HG03457 (cell line): ENCODE measurements around the gene ATF6B.

Experiments used
- ATAC-seq: cut with Tn5 transposase; IDR thresholded peaks from one replicate; pipeline ENCODE4 v1.9.1; 2021; ENCODE audit warnings: moderate number of reproducible peaks; ENCODE audit not compliant: unreplicated experiment

ATF6B gene

DNA sequence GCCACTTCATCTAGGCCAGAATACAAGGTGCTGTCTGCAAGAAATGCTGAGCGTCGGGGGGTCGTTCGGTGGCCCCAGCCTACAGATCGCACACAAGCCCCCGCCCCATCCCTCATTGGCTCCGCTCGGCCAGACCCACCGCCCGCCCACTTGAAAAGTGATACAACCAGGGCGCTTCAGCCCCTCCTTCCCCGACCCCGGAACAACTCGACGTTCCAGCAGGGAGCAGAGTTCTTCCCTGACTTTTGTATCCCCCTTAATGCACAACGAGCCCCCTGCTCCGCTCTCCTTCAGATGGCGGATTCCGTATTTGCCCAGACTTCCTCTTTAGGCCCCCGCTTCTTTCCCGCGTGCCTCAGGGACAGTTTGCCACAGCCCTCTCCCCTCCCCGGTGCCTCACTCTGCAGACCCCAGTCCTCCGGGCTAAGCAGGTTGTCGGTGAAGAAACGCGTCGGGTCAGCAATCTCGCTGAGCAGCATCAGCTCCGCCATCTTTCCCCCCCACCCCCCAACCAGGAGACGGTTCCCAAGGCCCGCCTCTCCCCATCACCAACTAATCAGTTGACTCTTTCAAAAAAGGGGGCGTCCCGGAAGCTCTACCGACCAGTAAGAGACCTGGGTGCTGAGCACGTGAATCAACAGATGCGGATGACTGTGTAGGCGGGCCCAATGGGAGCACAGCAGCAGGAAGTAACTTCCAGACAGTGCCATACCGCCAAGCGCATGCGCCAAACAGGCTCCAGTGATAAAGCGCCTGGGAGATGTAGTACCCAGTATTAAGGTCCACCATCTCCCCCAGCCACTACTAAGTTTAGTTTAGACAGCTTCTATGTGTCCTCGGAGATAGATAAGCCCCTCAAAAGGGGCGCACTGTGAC, at the start of gene ATF6B:
ATF6B (minus strand) TSS at position 530 of the 876 bp plus-strand sequence; CDS start at position 491, 39 bp downstream.
- ATAC-seq, result peak; percentile 76

DNA sequence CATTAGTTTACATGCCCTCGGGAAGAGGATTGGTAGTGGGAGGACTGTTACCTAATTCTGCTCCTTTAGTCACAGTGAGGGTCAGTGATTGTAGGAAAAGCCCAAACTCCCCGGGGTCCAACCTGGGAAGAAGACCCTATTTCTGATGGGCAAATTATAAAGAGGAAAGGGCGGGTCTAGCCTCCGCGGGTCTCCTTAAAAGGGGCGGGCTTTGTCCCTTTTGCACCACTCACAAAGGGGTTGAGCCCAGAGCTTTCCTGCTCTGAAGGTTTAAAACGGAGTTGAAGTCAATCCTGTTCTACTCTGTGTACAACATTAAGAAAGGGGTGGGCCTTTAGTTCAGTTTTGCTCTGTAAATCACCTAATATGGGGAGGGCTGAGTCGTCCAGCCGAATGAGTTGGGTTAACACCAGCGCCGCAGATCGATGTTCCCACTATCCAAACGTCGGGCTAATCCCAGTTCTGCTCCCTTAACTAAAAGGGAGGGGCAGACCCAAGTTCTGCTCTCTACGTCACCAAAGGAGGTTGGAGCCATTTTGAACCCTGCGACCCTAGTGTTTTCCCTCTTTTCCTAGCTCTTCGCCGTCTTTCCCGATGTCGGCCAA, 49.2 kb upstream of the ATF6B start:
- ATAC-seq, result peak; percentile 3

DNA sequence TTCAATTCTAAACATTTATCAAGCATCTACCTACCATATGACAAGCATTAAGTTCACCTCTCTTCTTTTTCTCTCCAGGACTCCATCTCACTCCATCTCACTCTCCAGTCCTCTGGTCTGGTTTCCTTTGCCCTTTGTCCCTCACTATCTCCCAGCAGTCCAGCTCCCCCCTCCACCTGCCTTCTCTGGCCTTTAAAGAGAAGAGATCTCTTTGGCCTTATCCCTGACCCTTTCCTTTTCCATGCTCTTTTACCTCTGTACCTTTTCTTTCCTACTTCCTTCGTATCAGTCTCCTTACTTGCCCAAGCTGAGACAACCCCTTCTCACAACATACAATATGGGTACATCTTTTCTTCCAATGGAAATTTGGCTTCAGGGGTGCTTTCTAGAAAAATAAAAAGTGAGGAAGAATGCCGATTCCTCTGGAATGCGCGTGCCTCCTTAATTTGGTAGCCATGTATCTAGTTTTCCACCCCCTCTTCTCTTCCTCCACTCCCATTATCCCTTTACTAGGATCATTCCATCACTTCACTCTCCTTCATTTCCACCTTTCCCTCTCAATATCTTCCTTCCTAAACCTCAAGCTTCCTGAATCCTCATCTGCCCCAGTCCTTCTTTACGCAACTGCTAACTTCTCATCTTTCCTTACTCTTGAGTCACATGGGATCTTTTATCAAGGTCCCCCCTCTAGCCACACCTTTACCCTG, 48.6 kb upstream of the ATF6B start:
- ATAC-seq, result no peak

DNA sequence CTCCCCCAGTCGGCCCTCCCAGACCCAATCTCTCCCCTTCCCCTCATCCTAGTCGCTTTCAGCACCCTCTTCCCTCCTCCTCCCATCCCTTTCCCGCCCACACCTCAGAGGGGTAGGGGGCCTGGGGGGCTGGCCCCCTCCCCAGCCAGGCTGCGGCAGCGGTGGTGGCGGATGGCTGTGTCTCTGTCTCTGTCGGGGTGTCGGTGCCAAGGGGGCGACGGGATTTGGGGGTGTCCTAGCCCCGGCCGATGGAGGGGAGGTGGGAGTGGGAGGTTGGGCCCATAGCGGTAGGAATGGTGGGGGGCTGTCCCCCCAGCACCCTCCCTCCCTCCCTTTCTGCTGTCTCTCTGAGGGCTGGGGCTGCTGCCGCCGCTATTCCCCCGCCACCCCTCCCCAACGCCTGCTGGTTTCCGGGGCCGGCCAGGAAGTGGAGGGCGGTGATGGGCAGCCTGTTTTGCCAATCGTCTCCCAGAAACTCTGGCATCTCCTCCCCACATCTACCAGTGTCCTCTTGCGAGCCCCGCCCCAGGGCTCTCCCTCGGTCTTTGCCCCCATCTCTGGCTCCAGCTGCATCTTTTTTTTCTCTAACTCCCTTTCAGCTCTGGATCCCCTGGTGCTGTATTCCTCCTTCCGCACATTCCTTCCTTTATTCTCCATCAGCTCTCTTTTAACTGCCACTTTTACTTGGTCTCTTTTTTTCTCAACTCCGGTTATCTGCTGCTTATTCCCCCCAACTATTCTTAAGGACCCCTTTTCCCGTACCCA, 47.8 kb upstream of the ATF6B start, which contains the start of gene AGPAT1:
AGPAT1 (minus strand) TSS at position 374 of the 765 bp plus-strand sequence. CDS start 4,588 bp downstream, outside the sequence.
- no peak for ATAC-seq

DNA sequence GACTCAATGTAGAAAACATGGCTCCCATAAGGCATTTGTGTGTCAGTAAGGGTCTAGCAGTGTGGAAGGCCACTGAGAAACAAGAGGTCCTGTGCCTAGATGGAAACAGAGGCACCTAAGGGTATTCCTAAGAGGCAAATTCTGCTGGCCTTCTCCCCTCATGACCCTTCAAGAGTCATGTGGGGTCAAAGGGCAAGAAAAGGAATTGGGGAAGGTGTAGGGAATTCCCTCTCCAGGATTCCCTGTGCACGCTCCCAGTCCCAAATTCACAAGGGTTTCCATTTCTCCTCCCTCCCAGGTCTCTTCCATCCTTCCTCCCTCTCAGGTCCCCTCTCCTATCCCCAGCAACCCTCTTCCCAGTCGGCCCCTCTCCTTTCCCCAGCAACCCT, 47.3 kb upstream of the ATF6B start:
- no peak for ATAC-seq

DNA sequence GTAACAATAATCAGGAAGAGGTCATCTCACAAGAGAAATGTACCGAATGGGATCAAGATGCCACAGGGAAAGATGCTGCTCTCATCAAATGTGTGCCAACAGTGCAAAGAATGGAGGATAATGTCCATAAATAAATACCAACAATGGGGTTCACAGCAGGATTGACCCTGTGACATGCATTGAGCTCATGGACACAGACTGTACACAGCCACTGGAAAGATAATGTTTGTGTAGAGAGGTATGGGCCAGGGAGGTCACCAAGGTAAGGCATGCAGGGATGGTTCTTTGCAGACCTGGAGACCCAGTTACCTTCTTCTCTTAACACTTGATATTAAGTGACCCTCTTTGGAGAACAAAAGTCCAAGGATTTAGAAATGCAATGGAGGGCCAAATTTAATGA, 46.4 kb upstream of the ATF6B start:
- ATAC-seq, result no peak

DNA sequence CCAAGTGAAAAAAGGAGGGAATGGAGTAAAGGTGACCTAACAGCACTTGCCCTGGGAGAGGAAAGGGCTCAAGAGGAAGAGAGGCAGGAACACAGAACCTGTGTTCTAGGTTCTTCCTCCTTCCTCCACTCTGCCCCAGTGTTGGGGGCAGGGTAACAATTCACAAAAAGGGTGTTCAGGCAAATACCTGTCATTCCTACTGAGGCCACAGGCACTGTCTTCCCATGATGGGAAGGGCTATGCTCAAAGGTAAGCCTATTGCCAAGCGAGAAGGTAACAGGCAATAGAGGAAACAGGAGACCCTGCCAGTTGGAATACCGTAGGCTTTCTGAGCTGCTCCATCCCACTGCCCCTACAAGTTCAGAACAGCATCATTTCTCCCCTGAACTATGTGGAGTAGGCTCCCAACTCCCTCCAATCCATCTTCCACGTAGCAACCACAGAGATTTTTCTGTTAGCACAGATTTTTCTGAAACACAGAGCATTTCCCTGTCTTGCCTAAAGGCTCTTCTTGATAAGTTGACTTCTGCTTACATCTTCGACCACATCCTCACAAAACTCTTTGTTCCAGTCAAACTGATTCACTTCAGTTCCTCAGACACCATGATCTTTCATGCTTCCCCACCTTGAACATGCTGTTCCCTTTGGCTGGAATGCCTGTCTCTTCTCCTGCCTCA, 45.1 kb upstream of the ATF6B start:
- ATAC-seq, result no peak

DNA sequence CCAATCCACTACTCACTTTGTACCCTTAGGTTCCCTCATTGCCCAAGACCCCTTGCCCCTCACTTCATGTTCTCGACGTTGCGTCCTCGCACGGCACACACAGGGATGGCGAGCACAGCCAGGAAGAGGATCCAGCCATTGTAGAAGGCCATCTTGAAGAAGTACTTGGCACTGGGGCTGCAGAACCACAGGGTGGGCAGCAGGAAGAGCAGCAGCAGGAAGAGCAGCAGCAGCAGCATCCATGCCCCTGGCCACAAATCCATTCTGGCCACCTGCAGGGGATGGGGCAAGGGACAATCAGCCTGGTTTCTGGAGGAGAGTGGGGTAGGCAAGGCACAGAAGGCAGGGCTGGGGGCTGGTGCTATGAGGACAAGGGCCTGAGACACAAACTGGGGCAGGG, 43.2 kb upstream of the ATF6B start:
- no peak for ATAC-seq

DNA sequence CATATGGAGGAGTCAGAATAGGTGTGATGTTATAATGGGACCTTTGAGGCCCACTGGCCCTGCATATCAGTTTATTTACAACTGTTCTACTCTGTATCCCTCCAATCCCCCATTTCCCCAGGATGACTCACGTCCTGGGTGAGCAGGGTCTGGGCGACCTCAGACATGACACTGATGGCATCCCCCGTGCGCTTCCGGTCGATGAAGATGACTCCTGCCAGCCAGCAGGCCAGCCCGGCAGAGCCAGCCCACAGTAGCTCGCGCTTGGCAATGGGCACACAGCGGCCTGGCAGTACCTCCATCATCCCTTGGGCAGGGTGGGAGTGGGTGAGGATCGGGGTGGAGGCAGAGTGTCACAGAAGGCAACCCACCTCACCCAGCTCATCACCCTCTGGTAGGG, 42.2 kb upstream of the ATF6B start:
- ATAC-seq, result no peak

DNA sequence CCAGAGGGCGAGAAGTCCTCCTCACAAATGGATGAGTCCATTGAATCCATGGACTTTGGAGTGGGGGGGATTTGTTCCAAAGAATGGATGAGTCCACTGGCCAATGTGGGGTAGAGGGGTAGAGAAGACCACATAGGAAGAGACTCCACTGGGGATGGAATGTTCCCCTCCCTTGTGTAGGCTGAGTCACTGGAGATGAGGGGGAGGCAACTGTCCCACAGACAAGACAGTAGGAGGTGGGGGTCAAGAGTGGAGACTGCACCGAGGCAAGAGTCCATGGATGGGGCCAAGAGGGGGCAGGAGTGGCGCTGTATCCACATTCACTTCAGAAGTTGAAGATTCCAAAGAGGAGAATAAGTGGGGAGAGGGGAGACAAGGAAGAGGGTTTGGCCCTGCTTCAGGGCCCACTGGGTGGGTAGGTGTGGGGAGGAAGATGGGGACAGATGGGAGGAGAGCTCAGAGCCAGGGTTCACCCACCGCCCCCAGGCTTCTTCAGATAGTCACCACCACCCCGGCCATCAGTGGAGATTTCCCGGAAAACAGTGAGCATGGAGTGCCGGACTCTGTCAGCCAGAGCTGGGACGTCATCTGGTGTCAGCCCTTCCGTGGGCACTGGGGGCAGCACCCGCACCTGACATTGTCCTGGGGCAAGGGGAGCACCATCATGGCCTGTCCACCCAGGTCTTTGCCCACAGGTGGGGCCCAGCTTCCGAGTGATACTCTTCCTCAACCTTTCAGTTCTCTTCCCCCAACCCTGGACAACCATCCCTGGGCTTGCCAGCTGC, 41.0 kb upstream of the ATF6B start:
- no peak for ATAC-seq

DNA sequence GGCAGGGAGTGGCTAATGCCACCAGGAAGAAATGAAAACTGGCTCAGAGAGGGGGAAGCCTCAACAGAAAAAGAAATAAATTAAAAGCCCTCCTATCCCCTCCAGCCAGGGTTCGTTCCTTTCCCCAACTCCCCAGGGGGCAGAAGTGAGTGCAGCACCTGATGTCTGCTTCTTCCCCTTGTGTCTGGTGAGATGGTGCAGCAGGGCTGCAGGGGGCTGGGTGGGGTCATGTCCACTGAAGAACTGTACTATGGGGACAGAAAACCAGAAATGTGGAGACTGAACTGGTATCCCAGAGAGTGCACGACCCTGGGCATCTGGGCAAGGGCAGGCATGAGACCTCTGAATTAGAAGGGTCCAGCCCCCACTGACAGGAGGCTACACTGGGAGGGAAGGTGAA, 40.3 kb upstream of the ATF6B start:
- no peak for ATAC-seq

DNA sequence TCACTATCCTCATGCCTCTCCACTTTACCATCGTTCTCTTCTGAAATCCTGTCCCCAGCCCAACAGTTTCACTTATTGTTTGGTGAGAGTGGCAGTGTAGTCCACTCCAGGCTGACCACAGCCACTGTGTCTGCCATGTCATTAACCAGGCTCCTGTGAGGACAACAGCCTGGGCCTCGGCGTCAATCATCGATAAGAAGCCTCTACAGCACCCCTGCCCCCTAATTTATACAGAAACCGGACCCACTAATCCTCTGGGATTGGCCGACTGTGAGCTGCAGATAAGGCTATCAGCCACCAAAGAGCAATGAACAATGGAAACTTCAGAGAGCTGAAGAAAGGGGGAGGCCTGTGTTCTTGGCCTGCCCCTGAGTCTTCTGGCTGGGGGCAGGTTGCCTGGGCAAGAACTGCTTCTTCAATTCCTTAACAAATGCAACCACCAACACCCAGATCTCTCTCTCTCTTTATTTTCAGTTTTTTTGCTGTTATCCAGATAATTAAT, 39.8 kb upstream of the ATF6B start:
- no peak for ATAC-seq

DNA sequence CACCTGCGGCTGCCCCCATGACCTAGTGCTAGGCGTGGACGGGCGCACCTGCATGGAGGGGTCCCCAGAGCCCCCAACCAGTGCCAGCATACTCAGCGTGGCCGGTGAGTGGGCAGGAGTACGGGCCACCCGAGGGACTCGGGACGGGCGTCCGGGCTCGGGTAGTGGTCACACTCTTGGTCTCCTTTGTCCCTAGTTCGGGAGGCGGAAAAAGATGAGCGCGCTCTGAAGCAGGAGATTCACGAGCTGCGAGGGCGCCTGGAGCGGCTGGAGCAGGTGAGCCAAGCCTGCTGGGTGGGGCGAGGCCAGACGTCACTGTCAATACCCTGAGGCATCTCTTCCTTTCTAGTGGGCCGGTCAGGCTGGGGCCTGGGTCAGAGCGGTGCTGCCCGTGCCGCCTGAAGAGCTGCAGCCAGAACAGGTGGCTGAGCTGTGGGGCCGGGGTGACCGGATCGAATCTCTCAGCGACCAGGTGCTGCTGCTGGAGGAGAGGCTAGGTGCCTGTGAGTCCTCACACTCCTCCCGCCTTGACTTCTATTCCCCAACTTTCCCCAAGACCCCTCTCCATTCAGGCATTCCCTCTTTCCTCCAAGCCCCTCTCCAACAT, 39.2 kb upstream of the ATF6B start:
- ATAC-seq, result no peak

DNA sequence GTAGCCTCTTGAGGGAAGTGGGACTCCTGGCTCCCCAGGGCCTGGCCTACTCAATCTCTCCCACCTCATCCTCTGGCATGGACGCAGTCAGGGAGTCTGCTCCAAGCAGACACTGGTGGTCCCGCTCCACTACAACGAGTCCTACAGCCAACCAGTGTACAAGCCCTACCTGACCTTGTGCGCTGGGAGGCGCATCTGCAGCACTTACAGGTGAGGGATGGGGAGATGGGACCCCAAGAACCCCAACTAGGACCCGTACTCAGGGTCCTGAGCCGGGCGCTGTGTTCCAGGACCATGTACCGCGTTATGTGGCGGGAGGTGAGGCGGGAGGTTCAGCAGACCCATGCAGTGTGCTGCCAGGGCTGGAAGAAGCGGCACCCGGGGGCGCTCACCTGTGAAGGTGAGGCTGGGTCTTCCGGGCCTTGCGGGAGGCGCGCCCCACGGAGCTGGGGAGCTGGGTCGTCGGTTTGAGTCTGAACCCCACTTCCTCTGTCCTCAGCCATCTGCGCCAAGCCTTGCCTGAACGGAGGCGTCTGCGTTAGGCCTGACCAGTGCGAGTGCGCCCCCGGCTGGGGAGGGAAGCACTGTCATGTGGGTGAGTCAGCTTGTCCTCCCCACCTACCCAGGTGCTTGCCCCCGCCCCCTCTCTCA, 38.5 kb upstream of the ATF6B start:
- no peak for ATAC-seq

DNA sequence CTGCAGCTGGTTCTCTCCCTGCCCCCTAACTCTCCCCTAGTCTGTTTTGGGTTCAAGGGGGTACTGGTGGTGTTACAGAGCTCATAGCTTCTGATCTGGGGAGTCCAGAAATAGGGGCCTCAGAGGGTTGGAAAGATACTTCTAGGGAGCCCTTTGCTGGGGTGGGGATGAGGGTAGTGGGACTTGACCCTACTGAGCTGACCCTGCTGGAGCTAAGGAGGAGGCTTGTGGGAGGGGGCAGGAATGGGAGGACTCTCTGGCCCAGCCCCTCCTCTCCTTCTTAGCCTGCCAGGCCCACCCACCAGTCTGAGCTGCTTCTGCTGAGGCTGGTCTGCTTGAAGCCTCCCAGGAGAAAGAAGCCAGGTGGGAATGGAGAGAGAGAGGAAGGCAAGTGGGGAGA, 36.2 kb upstream of the ATF6B start, which contains the start of gene EGFL8:
EGFL8 (plus strand) TSS at position 301 of the 400 bp plus-strand sequence. CDS start 1,571 bp downstream, outside the sequence.
- no peak for ATAC-seq

DNA sequence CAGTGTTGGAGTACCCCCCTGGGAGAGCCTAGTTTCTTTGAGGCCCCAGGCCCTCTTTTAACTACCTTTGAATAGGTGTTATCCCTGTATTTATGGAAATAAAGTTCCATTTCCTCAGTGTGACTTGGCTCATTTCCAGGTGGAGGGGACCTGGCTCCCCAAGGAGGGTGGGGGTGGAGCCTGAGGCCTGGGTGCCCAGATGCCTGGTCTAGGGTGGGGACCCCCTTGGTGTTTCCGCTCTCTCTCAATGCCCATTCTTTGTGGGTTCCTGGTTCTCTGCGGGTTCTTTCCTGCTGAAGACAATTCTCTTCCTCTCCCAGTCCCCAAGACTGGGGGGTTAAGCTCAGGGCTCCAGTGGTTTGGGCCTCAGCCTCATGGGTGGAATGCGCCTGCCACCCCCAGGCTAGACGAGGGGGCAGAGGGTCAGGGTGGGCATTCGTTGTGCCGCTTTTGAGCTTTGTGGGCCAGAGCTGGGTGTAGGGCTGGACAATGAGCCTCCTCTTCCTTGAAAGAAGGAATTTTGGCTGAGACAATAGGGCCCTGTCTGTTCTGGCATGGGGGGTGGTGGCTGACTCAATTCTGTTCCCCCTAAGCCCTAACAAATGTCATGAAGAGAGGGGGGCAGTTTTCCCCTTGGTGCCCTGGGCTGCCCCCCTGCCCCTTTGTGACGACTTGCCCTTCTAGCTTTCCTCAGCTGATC, 35.7 kb upstream of the ATF6B start:
- no peak for ATAC-seq

DNA sequence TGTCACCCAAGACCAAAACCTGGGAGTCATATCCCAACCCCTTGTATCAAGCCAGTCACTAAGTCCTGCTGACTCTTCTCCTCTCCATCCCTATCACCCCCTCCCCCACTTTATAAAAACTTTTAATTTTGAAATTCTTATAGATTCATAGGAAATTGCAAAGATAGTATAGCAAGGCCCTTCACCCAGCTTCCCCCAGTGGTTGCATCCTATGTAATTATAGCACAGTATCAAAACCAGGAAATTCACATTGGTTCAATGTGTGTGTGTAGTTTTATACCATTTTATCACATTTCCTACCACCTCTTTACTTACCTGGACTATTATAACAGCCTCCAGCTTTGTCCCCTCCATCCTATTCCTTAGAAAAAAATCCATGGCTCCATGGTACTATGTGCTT, 30.0 kb upstream of the ATF6B start:
- no peak for ATAC-seq

DNA sequence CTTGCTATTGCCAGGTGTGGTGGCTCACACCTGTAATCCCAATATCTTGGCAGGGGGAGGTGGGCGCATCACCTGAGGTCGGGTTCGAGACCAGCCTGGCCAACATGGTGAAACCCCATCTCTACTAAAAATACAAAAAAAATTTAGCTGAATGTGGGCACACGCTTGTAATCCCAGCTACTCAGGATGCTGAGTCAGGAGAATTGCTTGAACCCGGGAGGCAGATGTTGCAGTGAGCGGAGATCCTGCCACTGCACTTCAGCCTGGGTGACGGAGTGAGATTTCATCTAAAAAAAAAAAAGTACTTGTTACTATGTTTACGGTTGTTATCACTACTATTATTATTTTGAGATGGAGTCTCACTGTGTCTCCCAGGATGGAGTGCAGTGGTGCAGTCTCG, 28.8 kb upstream of the ATF6B start:
- no peak for ATAC-seq
